NCI-H1092 treated with DMSO at 0.1 percent for 48 hours (cell line): ENCODE results near the gene TBL1X.
"Not testable (repeated sequence)": the region's sequence is repeated elsewhere in the genome, so short reads cannot be mapped to it uniquely, and the experiment has no call there.

Source experiments
- DNase-seq: peaks from one replicate; lab custom pipeline; 2025; lab: John Stamatoyannopoulos, UW

The TBL1X gene

GRCh38 chrX:9536156-9536555, 71.3 kb downstream of the TBL1X start:
- DNase-seq, result not testable (repeated sequence)

- DNase-seq, result no peak
Measured at GRCh38 chrX:9537781-9538180, 72.9 kb downstream of the TBL1X start.

- DNase-seq, result peak; percentile 96
Measured at GRCh38 chrX:9538544-9539045, 73.7 kb downstream of the TBL1X start.

- DNase-seq, result peak; percentile 56
Measured at GRCh38 chrX:9539605-9540387, 74.9 kb downstream of the TBL1X start.

DNA sequence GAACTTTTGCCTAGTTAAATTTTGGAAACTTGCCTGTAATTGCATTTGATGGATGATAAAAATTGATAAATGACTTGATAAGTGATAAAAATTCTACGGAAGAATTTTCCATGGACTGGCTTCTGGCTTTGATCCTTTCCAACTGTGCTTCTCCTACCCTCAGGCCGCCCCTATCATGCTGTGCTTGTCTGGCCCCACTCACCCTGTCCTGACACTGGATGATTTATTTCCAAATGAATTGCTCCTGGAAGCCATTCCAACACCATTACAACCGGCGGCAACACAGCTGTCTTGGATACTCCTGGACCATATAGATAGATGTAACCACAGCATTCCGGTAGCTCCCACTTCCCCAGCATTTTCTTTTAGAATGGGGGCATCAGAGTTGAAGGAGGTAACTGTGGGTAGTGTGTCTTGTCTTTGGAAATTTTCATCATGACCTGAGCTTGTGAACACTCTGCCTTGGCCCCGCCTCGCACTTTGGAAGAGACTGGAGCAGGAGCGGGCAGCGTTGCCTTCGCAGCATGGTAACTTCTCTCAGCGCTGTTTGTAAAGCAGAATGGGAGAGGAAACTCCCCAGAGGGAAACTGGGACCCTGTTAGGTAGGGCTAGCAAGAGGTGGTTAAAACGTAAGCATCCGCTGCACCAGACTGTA, 77.4 kb downstream of the TBL1X start:
- DNase-seq, result no peak

DNA sequence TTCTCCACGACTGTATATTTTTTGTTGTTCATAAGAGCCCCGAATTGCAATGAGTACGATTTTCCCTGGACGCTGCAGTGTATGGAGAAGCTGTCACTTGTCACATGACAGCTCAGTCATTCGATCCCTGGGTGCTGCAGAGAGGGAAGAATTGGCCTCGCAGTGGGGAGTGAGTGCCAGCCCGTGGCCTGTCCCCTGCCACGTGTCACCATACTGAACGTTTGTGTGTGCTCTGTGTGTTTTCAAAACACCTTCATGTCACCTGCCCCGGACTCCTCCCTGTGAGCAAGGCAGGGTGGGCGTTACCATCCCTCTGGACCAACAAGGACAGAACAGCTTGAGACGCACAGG, 77.9 kb downstream of the TBL1X start:
- DNase-seq, result no peak

DNA sequence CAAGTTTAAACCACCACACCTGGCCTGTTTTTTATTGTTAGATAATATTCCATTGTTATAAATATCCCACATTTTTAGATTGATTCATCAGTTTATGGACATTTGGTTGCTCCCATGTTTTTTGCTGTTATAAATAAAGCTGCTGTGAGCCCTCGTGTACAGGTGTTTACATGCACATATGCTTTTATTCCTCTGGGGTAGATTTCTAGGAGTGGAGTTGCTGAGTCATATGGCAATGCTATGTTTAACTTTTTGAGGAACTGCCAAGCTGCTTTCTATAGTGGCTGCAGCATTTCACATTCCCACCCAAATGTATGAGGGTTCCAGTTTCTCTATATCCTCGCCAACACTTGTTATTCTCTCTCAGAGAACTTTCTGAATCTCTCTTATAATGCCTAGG, 90.5 kb downstream of the TBL1X start:
- DNase-seq, result no peak

- DNase-seq, result no peak
Measured at GRCh38 chrX:9557091-9557490, 92.2 kb downstream of the TBL1X start.

DNA sequence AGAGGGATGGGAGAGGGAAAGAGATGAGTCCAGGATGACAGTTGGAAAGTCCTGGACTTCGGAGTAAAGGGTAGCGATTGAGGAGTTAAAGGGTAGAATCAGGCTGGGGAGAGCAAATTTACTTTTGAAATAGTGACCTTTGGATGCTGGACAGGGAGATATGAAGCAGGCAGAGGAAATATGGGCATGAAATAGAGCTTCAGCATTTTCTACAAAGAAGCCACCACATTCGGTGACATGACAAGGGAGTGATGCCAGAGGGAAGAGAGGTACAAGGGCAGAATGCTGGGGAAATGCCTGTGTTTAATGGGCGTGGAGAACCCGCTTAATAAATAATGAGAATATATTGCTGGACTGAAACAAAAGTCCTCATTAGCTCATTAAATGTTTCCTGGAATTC, 92.7 kb downstream of the TBL1X start:
- no peak for DNase-seq

DNA sequence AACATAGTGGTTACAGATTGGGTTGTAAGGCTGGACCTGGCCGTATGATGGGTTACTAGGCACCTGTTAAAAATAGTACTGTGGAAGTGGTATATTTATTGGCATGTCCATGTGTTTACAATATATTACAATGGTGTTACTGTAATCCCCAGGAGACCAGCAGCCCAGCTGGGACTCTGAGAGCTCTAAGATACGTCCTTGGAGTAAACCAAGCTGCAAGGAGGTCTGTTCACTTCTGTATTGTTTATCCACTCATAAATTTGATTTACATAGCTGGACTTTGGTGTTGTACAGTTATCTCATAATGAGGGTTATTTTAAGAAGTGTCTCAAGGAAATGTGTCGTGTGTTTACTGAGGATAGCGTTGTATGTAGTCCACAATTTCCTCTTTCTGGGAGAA, 93.8 kb downstream of the TBL1X start:
- DNase-seq, result no peak

DNA sequence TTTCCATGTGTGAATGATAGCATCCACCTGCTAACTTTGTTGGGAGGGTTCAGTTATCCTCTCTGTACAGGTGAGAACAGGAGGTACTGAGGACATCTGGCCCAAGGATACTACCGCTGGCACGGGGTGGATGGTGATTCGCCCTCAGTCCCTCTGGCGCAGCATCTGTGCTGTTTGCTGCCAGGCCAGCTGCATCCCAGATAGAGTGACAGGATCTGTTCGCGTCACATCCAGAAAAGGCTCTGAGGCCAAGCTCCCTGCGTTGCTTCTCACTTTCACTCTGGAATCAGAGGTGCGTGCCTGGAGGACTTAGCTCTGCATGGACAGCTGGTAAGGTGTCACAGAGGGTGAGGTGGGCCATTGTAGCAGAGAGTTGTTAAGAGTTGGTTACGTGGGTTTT, 95.4 kb downstream of the TBL1X start:
- DNase-seq, result no peak

- no peak for DNase-seq
Measured at GRCh38 chrX:9561199-9561598, 96.3 kb downstream of the TBL1X start.

GRCh38 chrX:9562851-9563250, 98.0 kb downstream of the TBL1X start:
- DNase-seq, result no peak

GRCh38 chrX:9566150-9566621, 101.3 kb downstream of the TBL1X start:
- no peak for DNase-seq

GRCh38 chrX:9569876-9570301, 105.0 kb downstream of the TBL1X start:
- DNase-seq, result no peak

DNA sequence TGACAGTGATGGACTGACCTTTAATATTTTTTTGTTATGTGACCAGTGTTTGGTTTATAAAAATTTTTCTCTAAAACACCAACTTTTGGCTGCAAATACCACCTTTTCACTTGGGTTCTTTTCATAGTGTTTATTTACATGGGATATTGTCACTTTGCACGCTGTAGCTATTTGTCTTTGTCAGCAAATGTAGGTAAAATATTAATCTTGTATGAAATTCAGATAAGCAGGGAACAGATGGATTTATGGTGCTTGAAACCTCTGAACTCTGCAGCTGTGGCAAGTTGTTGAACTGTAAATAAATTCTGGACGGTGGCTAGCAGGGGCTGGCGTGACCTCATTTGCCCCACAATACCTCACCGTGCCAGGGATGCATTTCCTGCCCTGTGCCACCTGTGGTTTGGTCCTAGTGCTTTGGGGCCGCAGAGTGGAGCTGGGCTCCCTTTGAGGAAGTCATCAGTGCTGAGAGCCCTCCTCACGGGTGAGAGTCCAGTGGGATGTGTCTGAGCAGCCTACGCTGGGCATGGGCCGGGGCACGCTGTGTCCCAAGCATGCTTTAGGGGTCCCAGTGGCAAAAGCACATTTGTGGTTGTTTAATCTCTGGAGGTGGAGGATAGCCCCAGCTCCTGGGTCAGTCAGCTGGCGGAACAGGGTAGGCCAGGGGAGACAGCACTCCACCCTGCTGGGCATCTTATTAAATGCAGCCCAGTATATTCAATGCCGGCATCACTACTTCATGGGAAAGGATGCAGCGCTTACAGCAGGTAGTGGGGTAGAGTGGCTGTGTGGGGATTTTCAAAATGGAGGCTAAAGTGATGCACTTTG, 108.6 kb downstream of the TBL1X start:
- DNase-seq, result peak; percentile 63

DNA sequence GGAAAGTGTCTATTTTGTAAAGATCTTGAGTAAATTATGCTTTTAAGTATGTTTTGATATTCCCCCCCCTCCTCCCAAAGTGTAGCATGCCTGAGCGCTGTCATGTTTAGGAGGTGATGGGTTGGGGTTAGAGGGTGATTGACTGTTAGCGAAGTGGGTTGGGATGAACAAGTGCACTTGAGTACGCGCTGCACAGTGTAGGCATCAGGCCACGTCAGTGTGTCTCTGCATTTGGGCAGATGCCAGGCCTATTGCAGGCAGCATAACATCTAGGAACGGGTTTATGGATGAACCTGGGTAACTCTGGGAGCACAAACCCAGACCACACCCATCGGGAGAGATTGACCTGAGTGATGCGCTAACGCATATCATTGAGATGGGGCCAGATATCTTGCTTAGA, 111.2 kb downstream of the TBL1X start:
- no peak for DNase-seq

- no peak for DNase-seq
Measured at GRCh38 chrX:9577555-9577954, 112.7 kb downstream of the TBL1X start.

DNA sequence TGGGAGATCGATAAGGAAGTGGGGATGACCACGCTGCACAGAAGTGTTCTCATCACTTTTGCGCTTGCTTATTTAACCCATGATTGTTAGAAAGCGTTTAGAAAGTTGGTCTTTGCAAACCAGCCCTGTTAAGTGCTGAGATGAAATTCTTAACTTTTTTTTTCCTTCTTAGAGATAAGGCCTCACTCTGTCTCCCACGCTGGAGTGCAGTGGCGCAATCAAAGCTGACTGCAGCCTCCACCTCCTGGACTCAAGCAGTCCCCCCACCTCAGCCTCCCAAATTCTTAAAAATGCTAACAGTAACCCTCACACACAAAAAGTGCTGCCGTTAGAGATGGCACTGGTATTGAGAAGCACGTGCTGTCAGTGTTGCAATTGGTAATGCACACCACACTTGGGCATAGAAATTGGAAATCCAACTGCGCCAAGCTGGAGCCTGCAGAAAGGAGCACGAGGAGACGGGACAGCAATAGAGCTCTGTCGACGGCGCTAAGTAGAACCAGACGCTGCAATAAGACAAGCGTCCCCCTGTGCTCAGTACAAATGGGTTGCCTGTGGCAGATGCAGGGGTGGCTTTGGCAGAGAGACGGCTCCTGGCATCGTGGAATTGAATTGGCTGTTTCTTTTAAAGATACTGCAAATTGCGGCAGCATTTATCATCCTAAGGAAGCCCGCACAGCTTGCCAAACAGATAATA, 113.4 kb downstream of the TBL1X start:
- DNase-seq, result no peak

DNA sequence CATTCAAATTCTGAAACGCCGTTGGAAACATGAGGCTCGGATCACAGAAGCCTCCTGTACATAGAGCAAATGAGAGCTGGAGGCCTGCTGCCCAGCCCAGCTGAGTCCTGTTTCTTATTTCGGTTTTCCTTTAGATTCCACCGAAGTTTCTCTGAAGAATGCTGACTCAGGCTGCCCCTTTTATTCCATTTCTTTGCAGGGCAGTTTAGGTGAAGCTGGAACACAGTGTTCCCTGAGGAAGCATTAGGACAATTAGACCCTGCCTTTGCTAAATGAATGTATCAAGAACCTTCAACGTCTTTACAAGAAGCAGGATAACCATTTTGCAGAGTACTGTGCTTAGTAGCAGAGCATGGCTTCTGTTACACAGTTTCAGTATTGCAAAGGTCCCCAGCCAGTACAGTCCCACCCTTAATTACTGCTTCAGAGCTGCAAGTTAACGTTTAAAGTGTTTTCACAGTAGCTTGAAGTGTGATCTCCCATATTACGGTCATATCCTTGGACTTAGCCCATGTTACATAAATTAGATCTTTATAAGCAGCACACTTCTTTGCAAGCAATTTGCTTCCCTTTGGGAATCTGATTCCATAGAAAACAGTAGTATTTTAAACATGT, 117.0 kb downstream of the TBL1X start:
- DNase-seq, result no peak

- no peak for DNase-seq
Measured at GRCh38 chrX:9582956-9583355, 118.1 kb downstream of the TBL1X start.

- DNase-seq, result no peak
Measured at GRCh38 chrX:9586992-9587392, 122.1 kb downstream of the TBL1X start.
